ENCODE results near the gene RNF213.

DNA sequence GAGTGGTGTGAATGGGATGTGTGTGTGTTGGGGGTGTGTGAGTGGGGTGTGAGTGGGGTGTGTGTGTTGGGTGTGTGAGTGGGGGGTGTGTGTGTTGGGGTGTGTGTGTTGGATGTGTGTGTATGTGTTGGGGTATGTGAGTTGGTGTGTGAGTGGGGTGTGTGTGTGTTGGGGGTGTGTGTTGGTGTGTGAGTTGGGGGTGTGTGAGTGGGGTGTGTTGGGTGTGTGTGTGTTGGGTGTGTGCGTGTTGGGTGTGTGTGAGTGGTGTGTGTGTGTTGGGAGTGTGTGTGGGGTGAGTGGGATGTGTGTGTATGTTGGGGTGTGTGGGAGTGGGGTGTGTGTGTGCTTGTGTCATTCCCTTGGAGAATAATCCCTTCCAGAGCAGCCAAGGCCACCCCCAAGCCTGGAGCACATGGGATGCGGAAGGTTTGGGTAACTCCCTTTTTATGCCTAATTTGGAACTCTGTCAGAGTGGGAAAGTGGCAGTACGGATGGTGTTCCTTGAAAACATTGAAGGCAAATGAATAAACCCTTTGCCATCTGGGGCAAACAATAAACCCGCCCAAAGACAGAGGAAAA, 14.3 kb downstream of the RNF213 start:
- TF ChIP-seq, protein P1, sequence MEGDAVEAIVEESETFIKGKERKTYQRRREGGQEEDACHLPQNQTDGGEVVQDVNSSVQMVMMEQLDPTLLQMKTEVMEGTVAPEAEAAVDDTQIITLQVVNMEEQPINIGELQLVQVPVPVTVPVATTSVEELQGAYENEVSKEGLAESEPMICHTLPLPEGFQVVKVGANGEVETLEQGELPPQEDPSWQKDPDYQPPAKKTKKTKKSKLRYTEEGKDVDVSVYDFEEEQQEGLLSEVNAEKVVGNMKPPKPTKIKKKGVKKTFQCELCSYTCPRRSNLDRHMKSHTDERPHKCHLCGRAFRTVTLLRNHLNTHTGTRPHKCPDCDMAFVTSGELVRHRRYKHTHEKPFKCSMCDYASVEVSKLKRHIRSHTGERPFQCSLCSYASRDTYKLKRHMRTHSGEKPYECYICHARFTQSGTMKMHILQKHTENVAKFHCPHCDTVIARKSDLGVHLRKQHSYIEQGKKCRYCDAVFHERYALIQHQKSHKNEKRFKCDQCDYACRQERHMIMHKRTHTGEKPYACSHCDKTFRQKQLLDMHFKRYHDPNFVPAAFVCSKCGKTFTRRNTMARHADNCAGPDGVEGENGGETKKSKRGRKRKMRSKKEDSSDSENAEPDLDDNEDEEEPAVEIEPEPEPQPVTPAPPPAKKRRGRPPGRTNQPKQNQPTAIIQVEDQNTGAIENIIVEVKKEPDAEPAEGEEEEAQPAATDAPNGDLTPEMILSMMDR (conservative IDR thresholded peaks at IDR 0.05; ENCODE audit: low read length) = no peak
- no peak for TF ChIP-seq EZH2phosphoT487 (IDR thresholded peaks at IDR 0.05; ENCODE audit: borderline replicate concordance)
